Ovary (tissue), 3 donors: ENCODE measurements around the gene SDK1.

Experiments
- EP300 ChIP-seq: sonication (generic); formaldehyde crosslinking; IDR thresholded peaks from one replicate; pipeline ENCODE4 v1.6.1; 2017; ENCODE audit warnings: antibody characterized with exemption
- POLR2A ChIP-seq: fragments of 450-650 bp; IDR thresholded peaks from one replicate; pipeline ENCODE4 v1.6.1; 2017; ENCODE audit warnings: antibody characterized with exemption, mild to moderate bottlenecking, moderate library complexity
- TF ChIP-seq, protein P1 (sequence below), 3 donors: fragments of 450-650 bp in 2 of 3; fragments of 200-600 bp in 1 of 3; IDR thresholded peaks; one replicate each; pipeline versions ENCODE4 v1.5.1 to v1.8.0; 2016 to 2022; ENCODE audit warnings: antibody characterized with exemption in 3 of 3, mild to moderate bottlenecking in 1 of 3
- donor health status: DM: no; HTN: no; CAD: no.

GRCh38 chr7:3338161-3338560 lies 37.1 kb downstream of the SDK1 start:
- TF ChIP-seq, protein P1, sequence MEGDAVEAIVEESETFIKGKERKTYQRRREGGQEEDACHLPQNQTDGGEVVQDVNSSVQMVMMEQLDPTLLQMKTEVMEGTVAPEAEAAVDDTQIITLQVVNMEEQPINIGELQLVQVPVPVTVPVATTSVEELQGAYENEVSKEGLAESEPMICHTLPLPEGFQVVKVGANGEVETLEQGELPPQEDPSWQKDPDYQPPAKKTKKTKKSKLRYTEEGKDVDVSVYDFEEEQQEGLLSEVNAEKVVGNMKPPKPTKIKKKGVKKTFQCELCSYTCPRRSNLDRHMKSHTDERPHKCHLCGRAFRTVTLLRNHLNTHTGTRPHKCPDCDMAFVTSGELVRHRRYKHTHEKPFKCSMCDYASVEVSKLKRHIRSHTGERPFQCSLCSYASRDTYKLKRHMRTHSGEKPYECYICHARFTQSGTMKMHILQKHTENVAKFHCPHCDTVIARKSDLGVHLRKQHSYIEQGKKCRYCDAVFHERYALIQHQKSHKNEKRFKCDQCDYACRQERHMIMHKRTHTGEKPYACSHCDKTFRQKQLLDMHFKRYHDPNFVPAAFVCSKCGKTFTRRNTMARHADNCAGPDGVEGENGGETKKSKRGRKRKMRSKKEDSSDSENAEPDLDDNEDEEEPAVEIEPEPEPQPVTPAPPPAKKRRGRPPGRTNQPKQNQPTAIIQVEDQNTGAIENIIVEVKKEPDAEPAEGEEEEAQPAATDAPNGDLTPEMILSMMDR (IDR thresholded peaks at IDR 0.05) = no peak
- TF ChIP-seq POLR2A = no peak
- TF ChIP-seq EP300 = no peak
